Mononuclear cell (primary cell): ENCODE data around the gene PIEZO1. TPM values are rescaled to one million over a fixed set of nuclear protein-coding genes. Genes with fewer than 3 reads are reported as not detected.
A peak's percentile ranks its signal among the peaks of the same experiment; 100 is the strongest.

Experiments used
- H3K27me3 ChIP-seq: 2 replicates; pipeline ENCODE4 v1.6.0; 2011; ENCODE audit warnings: low read length, control low read depth; ENCODE audit not compliant: insufficient read depth
- H3K4me1 ChIP-seq: 2 replicates; pipeline ENCODE4 v1.5.1; 2011; ENCODE audit warnings: mild to moderate bottlenecking, low read length, control low read depth; ENCODE audit not compliant: insufficient read depth
- H3K4me3 ChIP-seq: 2 replicates; pipeline ENCODE4 v1.5.1; 2011; ENCODE audit warnings: mild to moderate bottlenecking, low read length, moderate library complexity
- H3K9me3 ChIP-seq: 2 replicates; pipeline ENCODE4 v1.5.1; 2011; ENCODE audit warnings: low read depth, mild to moderate bottlenecking, control low read depth, low read length
- total RNA-seq: library from RNA; depleted of rRNA; stranded (reverse); fragments of >200 nt; gene quantifications from one replicate; pipeline ENCODE4 v1.2.3, GENCODE V29; 2012

The PIEZO1 gene
- total RNA-seq, 1 donor = 54.5 TPM

DNA sequence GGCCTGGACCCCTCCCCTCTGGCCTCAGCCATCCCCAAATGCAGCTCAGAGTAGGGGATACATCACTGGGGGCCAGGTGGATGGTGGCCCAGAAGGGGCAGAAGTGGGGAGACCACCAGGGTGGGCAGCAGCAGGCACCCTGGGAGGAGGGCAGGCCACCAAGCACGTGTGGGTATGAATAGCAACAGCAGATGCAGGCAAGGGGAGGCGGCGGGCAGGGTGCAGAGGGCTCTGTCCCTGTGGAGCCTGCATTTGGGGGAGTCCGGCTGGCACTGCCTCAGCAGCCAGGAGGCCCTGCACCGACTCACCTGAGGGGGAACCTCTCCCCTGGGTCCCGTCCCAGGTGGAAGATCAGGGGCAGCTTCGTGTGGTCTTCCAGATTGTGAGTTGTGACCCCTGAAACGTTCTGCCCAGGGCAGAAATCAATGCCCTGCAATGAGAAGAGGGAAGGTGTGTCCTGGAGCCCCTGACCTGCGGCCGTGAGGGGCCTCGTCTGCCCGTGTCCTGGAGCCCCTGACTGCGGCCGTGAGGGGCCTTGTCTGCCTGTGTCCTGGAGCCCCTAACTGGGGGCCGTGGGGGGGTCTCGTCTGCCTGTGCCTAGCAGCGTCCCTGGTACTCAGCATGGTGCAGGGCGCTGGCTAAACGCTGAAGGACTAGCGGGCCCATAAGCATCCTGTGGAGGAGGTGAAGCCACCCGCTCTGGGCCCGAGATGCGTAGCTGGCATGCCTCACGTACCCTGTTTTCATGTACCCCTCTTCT lies 37.4 kb upstream of the PIEZO1 start:
- H3K4me3 ChIP-seq = no peak overlapping the region
- H3K9me3 ChIP-seq = no peaks in the 10 kb centered on the region
- H3K27me3 ChIP-seq = no peaks in the 10 kb centered on the region
- H3K4me1 ChIP-seq = no peaks in the 10 kb centered on the region

DNA sequence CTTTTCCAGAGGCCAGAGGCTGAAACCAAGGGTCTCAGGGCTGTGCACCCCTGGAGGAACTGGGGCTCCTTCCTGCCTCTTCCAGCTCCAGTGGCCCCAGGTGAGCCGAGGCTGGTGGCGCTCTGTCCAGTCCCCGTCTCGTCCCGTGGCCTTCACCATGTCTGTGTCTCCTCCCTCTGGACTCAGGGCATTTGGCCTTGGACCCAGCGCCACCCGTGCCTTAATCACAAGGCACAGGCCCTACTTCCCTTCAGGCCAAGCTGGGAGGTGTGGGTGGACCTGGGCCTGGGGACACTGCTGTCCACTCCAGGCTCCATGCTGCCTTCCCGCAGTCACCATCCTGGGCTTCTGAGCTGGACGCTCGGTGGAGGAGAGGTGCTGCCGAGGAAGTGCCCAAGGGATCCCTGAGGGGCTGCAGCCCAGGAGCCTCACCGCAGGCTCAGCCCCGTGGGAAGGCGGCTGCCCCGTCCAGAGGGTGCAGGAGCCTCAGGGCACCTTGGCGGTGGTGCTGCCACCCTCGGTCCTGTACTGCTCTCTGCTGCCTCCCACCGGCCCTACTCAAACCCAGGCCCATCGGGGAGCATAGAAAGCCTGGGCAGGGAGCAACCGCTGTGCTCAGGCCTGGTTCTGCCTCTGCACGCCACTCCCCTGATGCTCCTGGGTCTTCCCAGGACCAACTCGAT lies 36.3 kb upstream of the PIEZO1 start:
- Histone ChIP-seq H3K9me3 (no peaks in the 10 kb centered on the region), H3K27me3 (no peaks in the 10 kb centered on the region)

DNA sequence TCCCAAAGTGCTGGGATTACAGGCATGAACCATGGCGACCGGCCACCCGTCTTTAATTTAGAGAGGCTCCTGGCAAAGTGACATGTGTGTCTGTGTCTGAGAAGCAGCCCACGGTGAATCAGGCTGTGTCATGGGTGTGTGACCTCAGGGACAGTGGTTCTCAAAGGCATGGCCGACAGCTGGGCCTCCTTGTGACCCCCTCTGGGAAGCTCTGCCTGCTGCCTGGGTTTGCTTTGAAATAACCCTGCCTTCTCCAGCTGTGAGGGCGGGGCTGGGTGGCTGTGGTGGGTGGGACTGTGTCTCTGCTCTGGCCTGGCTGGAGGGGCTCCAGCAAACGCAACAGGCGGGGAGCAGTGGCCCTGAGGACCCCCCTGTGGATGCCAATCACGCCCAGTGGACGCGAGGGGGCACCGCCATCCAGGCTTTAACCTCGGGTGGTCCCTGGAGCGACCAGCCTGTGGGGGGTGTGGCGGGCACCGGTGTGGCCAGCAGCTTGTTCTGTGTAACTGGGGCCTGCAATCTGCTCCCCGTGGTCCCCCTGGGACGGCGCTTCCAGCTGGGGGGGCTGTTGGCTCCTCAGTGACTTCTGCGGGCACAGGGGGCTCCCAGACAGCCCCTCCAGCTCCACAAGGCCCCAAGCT lies 35.5 kb upstream of the PIEZO1 start:
- Histone ChIP-seq H3K9me3 (no peaks in the 10 kb centered on the region), H3K4me1 (no peaks in the 10 kb centered on the region), H3K27me3 (no peaks in the 10 kb centered on the region), H3K4me3 (no peak overlapping the region)

More for the DNA sequence above, 36.3 kb upstream of the PIEZO1 start:
- Histone ChIP-seq H3K4me1 (no peaks in the 10 kb centered on the region), H3K4me3 (no peak overlapping the region)

DNA sequence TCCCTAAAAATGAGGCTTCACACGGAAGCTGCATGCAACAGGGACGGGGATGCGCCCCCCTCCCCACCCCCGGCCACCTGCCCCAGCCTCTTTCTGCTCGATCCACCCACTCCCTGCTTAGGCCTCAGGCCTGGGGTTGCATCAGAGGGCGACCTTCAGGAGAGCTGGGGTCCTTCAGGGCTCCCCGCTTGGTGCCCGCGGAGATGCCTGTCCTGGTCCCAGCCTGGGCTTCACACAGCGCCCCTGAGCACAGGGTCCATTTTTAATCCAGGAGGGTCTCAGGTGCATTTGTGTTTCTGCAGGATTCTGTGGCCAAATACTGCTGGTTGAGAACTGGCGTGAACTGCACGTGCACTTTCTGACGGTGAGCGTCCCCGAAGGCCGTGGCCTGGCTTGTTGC lies 34.1 kb upstream of the PIEZO1 start:
- Histone ChIP-seq H3K9me3 (no peaks in the 10 kb centered on the region), H3K27me3 (no peaks in the 10 kb centered on the region), H3K4me1 (no peaks in the 10 kb centered on the region), H3K4me3 (no peak overlapping the region)

DNA sequence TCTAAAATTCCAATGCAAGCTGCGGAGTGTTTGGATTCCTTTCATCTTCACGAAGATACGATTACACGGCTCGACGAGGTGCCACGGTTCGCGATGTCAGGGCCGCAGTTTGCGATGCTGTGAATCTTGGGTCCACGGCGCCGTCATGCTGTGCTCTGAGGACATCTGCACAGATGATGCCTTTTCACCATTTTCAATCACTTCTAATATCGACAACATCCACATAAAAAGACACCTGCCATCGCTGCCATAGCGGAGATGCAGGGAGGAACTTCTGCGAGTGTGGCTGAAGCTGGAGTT lies 33.5 kb upstream of the PIEZO1 start:
- H3K27me3 ChIP-seq = no peaks in the 10 kb centered on the region
- H3K9me3 ChIP-seq = no peaks in the 10 kb centered on the region
- no peak overlapping the region for H3K4me3 ChIP-seq
- no peaks in the 10 kb centered on the region for H3K4me1 ChIP-seq

DNA sequence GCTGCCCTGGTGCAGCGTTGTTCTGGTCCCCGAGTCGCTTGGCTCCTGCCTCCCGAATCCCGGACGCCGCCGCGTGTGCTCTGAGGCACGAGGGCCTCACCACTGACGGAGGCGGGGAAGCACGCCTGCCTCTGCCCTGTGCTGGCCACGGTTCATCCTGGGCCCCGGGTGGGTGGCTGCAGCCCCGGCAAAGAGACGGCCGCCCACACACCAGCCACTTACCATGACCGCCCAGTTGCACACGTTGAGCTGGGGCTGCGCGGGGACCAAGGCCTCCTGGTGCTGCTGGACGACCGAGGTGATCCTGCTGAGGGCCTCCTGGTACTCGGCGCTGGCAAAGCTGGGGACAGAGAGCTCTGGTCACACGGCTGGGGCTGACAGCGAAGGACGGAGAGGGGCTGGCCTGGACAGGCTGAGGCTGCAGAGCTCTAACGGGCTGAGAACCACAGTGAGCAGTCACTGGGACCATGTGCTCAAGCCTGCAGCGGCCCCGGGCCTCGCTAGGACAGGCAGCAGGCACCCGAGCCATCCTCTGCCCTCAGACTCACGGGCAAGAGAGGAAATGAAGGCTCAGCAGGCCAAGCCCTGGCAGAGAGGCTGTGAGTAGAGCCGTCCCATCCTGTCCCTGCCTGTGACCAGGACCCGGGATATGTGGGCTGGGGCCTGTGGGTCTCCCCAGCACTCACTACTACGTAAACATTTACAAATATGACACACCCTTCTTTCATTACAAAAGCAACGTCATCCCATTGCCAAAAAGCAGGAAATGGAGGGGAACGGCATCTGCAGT lies 33.0 kb upstream of the PIEZO1 start:
- Histone ChIP-seq H3K27me3 (no peaks in the 10 kb centered on the region), H3K9me3 (no peaks in the 10 kb centered on the region), H3K4me1 (peaks cover 2% of the 10 kb centered on the region), H3K4me3 (no peak overlapping the region)

DNA sequence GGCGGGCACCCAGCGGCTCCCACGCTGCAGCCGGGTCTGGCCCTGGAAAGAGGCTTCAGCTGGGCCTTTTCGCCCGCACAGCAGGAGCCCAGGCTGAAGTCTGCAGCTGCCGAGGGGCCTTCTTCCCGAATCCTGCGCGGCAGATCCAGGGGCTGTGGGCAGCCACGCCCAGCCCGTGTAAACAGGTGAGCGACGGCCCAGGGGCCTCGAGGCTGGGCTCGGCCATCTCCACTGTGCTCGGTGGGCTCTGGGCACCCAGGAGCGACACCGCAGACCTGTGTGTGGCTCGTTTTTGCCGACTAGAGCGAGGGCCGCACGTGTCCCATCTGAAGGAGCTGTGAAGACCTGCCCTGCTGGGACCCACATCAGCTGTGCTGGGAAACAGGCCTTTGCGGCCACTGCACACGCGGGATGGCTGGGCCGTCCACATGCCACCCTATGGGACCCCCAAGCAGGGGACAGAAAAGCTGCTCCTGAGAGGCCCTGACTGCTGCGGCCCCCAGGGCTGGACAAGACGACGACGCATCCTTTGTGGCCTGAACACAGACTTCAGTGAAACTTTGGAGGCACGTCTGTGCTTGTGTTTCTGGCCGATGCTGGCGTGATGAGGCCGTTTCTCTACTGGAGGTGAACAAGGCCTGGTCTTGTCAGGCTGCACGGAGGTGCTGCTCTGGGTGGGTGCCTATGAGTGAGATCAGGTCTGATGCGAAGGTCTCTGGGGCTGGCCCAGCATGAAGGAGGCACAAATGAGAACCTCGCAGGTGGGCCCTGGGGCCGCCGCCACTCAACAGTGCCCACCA lies 31.9 kb upstream of the PIEZO1 start:
- Histone ChIP-seq H3K4me1 (peaks cover 13% of the 10 kb centered on the region), H3K9me3 (no peaks in the 10 kb centered on the region), H3K4me3 (no peak overlapping the region), H3K27me3 (no peaks in the 10 kb centered on the region)

DNA sequence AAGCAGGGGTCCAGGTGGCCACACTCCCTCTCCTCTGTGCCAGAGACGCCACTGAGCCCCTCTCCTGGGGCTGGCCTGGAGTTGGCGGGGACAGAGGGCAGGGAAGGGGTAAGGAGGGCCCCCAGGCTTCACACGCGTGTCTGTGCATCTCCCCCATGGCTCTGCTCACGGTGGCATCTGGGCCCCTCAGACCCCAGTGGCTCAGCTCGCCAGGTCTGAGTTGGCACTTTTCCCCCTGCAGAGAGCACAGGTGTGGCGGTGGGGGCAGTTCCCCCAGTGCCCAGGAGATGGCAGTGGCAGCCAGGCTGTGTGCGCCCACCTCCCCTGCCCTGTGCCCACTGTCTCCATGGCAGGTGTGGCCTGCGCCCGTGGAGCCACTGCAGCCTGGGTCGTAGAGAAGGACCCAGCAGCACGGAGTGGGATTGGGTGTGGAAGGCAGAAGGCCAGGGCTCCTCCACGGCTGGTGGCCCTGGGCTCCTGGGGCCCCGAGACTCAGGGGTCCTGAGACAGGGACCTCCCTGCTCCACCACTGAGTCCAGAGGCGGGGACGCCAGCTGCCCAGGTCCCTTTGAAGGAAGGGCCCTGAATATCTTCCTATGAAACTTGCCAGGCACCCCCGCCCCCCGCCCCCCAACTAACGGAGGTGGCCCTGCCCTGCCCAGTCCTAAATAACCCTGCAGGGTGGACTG lies 31.0 kb upstream of the PIEZO1 start:
- Histone ChIP-seq H3K9me3 (no peaks in the 10 kb centered on the region), H3K27me3 (no peaks in the 10 kb centered on the region), H3K4me1 (peaks cover 18% of the 10 kb centered on the region), H3K4me3 (no peak overlapping the region)

DNA sequence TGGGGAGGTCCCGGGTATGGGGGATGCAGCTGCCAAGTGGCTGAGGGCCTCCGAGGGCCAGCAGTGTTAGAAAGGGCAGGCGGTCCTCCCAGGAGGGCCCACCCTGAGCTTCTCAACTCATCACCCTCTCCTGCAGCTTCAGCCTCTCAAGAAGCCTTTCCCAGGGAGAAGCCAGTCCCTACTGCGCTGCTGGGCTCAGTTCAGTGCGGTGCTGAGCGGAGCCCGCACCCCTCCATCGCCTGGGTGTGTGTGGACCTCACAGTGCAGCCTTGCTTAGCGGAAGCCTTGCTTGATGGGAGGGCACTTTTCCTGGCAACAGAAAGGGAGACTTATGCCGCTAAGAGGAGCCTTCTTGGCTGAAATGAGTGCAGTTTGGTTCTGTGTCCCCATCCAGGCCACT lies 30.2 kb upstream of the PIEZO1 start:
- peaks cover 26% of the 10 kb centered on the region for H3K4me1 ChIP-seq
- no peak overlapping the region for H3K4me3 ChIP-seq
- no peaks in the 10 kb centered on the region for H3K9me3 ChIP-seq
- H3K27me3 ChIP-seq = no peaks in the 10 kb centered on the region

DNA sequence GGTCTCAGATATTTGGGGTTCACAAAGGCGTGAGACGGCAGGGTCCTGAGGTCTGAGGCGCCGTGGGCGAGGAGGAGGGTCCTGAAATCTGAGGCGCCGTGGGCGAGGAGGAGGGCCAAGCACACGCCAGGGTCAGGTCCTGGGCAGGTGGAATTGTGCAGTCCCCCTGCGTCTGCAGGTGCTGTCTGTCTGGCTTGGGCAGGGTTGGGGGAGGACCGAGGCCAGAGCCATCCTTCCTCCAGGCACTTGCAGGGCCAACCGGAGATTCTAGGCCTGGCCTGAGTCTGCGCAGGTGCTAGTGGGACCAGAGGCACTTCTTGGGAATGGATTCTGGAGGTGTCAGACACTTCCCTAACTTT lies 29.1 kb upstream of the PIEZO1 start:
- Histone ChIP-seq H3K4me3 (no peak overlapping the region), H3K9me3 (no peaks in the 10 kb centered on the region), H3K27me3 (no peaks in the 10 kb centered on the region), H3K4me1 (peaks cover 34% of the 10 kb centered on the region)

DNA sequence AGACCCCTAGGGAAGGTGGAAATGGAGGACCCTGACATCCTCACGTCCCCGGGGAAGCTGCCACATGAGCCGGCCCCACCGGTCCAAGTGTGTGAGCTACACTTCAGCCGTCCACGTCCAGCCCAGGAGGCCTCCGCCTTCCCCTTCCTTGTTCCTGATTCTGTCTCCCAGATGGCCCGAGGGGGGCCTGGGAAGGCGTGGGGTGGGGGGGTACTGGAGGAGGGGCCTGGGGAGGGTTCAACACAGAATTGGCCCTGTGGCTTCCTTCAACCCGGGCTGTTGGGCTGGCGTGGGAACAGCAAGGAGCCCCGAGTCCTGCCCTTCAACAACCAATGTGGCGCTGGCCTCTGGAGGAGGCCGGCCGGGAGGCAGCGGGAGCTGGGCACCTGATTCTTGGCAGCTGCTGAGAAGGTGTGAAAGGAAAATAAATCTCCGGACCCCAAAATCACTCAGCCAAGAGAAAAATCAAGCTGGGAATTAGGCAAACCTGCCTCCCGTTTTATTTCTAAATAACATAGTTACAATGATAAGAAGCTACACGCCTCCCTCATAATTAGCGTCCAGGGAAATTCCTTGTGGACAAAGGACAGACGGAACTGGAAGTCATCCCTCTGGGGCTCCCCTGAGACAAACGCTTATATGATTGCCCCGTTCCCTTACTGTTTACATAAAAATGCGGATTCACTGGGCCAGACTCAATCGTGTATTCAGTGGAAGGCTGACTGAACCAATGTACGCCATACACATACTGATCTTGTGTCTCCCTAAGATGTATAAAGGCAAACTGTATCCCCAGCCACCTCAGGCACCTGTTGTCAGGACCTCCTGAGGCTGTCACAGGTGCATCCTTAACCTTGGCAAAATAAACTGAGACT lies 28.5 kb upstream of the PIEZO1 start:
- Histone ChIP-seq H3K4me3 (no peak overlapping the region), H3K4me1 (peaks cover 34% of the 10 kb centered on the region)

DNA sequence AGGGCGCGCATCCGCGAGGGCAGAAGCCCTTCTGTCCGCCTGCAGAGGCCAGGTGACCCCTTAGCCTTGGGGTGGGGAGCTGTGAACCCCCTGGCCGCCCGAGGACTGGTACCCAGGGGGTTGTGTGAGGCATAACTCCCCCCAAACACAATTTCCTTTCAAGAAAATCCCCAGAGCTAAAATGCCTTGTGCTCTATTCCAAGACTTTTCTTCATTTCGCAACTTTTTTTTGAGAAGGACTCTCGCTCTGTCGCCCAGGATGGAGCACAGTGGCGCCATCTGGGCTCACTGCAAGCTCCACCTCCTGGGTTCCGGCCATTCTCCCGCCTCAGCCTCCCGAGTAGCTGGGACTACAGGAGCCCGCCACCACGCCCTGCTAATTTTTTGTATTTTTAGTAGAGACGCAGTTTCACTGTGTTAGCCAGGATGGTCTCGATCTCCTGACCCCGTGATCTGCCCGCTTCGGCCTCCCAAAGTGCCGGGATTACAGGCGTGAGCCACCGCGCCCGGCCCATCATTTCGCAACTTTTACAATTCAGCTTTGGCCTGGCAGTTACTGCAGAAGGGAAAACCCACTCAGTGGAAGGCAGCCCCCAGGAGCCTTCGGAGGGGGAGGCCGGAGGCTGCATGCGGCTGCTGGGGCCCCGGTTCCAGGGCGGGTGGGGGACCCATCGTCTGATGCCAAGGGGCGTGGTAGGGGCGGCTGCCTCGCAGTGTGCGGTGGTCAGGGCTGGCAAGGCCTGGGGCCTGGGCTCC lies 27.7 kb upstream of the PIEZO1 start:
- peak overlapping the region; percentile 48 for H3K4me3 ChIP-seq
- no peaks in the 10 kb centered on the region for H3K9me3 ChIP-seq

More for the DNA sequence above, 28.5 kb upstream of the PIEZO1 start:
- Histone ChIP-seq H3K27me3 (no peaks in the 10 kb centered on the region), H3K9me3 (no peaks in the 10 kb centered on the region)

More for the DNA sequence above, 27.7 kb upstream of the PIEZO1 start:
- Histone ChIP-seq H3K4me1 (peaks cover 34% of the 10 kb centered on the region), H3K27me3 (no peaks in the 10 kb centered on the region)
